Karpas-422 (cell line): Measurements from ENCODE around the gene NFATC1. TPM values are rescaled to one million over a fixed set of nuclear protein-coding genes. Genes with fewer than 3 reads are reported as not detected.
A peak's percentile ranks its signal among the peaks of the same experiment; 100 is the strongest.

Experiments
- DNase-seq: peaks from one replicate; pipeline ENCODE4 v3.0.0-alpha.2; 2015
- H2AFZ ChIP-seq: fragments of 200-600 bp; sonication (generic); 2 replicates; pipeline ENCODE4 v1.6.1; 2014; ENCODE audit warnings: antibody characterized with exemption, low read length, mixed read lengths
- H3K27ac ChIP-seq: fragments of 200-600 bp; sonication (generic); 2 replicates; pipeline ENCODE4 v1.5.1; 2014; ENCODE audit warnings: mild to moderate bottlenecking, low read length, moderate library complexity
- H3K27me3 ChIP-seq: fragments of 200-600 bp; sonication (generic); 2 replicates; pipeline ENCODE4 v1.6.1; 2014; ENCODE audit warnings: low read length, mixed read lengths
- H3K36me3 ChIP-seq: fragments of 200-600 bp; sonication (generic); 2 replicates; pipeline ENCODE4 v1.6.1; 2014; ENCODE audit warnings: low read length, mixed read lengths; ENCODE audit not compliant: insufficient read depth
- H3K4me1 ChIP-seq: fragments of 200-600 bp; sonication (generic); 2 replicates; pipeline ENCODE4 v1.6.1; 2014; ENCODE audit warnings: mild to moderate bottlenecking, low read length, mixed read lengths
- H3K4me2 ChIP-seq: fragments of 200-600 bp; sonication (generic); 2 replicates; pipeline ENCODE4 v1.6.1; 2014; ENCODE audit warnings: low read length, low read depth, mild to moderate bottlenecking; ENCODE audit not compliant: poor library complexity, severe bottlenecking
- H3K4me3 ChIP-seq: fragments of 200-600 bp; sonication (generic); 2 replicates; pipeline ENCODE4 v1.5.1; 2014; ENCODE audit warnings: mild to moderate bottlenecking, antibody characterized with exemption, low read length, mixed read lengths
- H3K79me2 ChIP-seq: fragments of 200-600 bp; sonication (generic); 2 replicates; pipeline ENCODE4 v1.6.1; 2014; ENCODE audit warnings: mild to moderate bottlenecking, low read length, mixed read lengths
- H3K9ac ChIP-seq: fragments of 200-600 bp; sonication (generic); 2 replicates; pipeline ENCODE4 v1.6.0; 2014; ENCODE audit warnings: low read length
- H3K9me2 ChIP-seq: fragments of 200-600 bp; sonication (generic), shearing (Covaris generic); replicated peaks from 2 replicates; pipeline ENCODE4 v1.6.0; 2014; ENCODE audit warnings: mild to moderate bottlenecking, low read length, moderate library complexity; ENCODE audit not compliant: insufficient read depth
- H3K9me3 ChIP-seq: fragments of 300-700, 200-600 bp; sonication (generic); 2 replicates; pipeline ENCODE4 v1.6.1; 2014; ENCODE audit warnings: low read length, mixed read lengths
- H4K20me1 ChIP-seq: fragments of 200-600 bp; sonication (generic); 2 replicates; pipeline ENCODE4 v1.6.1; 2014; ENCODE audit warnings: mild to moderate bottlenecking, antibody characterized with exemption, low read length, low read depth; ENCODE audit not compliant: insufficient read depth
- total RNA-seq: library from RNA; depleted of rRNA; stranded (reverse); fragments of >200 nt; shearing (Covaris generic); gene quantifications from 2 replicates; pipeline ENCODE4 v1.2.3, GENCODE V29; 2014; ENCODE audit warnings: low replicate concordance

NFATC1 gene
- total RNA-seq, 1 experiment from 2014 or later = 46.1 TPM

DNA sequence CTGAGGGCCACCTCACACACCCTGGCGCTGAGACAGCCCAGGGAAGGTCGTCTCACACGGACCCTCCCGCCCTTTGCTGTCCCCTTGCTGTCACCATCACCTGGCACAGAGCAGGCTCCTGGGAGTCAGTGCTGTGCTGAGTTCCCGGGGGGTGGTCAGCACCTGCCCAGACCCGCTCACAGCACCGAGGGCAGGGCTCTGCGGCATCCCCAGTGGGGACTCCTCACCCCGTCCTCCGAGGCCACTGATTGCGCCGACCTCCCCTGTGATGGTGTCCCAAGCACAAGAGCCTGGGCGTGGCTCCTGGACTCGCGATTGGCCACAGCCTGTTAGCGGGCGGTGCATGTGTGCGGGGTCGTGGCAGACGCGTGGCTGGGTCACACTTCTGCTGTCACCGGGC, 65.9 kb downstream of the NFATC1 start:
- no peaks in the 10 kb centered on the region for H3K9me3 ChIP-seq
- H4K20me1 ChIP-seq = no peaks in the 10 kb centered on the region
- H3K4me1 ChIP-seq = peaks cover 82% of the 10 kb centered on the region
- H3K9me2 ChIP-seq = no peaks in the 10 kb centered on the region
- peak overlapping the region; percentile 65 for H3K4me2 ChIP-seq
- peaks cover 38% of the 10 kb centered on the region for H3K79me2 ChIP-seq
- H3K27me3 ChIP-seq = no peaks in the 10 kb centered on the region
- peak overlapping the region; percentile 96 for H3K27ac ChIP-seq
- peaks cover 18% of the 10 kb centered on the region for H3K36me3 ChIP-seq
- no peak for DNase-seq
- H2AFZ ChIP-seq = no peak overlapping the region
- peak overlapping the region; percentile 46 for H3K4me3 ChIP-seq
- H3K9ac ChIP-seq = peak overlapping the region; percentile 71

GRCh38 chr18:79463424-79463960, 67.8 kb downstream of the NFATC1 start:
- no peak for DNase-seq
- H3K9me3 ChIP-seq = no peaks in the 10 kb centered on the region
- peak overlapping the region; percentile 29 for H3K9ac ChIP-seq
- H2AFZ ChIP-seq = no peak overlapping the region
- no peak overlapping the region for H3K4me2 ChIP-seq
- peaks cover 82% of the 10 kb centered on the region for H3K4me1 ChIP-seq
- H4K20me1 ChIP-seq = no peaks in the 10 kb centered on the region
- no peaks in the 10 kb centered on the region for H3K27me3 ChIP-seq
- peak overlapping the region; percentile 96 for H3K27ac ChIP-seq
- H3K9me2 ChIP-seq = no peaks in the 10 kb centered on the region
- H3K4me3 ChIP-seq = no peak overlapping the region; the same call in 1 of the 2 replicates
- H3K79me2 ChIP-seq = peaks cover 40% of the 10 kb centered on the region
- peaks cover 31% of the 10 kb centered on the region for H3K36me3 ChIP-seq

DNA sequence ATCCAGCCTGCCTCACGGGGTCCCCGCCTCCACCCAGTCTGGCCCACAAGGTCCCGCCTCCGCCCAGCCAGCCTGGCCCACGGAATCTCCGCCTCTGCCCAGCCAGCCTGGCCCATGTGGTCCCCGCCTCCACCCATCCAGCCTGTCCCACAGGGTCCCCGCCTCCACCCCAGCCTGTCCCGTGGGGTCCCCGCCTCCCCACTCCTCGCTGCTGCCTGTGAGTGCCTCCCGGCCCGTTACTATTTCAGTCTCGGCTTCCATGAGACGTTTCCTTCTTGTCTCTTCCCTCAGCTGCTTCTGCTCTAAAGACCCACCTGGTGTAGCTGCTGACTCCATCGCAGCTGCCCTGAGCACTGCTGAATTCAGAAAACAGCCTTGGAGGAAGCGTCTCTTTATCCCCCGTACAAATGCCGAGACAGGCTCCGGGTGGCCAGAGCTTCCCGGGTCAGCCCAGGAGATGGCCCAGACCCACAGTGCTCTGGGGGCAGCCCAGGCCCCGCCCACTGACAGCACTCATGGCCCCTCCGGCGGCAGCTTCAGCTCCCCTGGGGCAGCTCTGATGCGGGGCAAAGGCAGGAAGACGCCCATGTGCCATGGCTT, 69.8 kb downstream of the NFATC1 start:
- H2AFZ ChIP-seq = peak overlapping the region; percentile 1; the same call in 1 of the 2 replicates
- DNase-seq = peak; percentile 94
- peak overlapping the region; percentile 96 for H3K27ac ChIP-seq
- H3K27me3 ChIP-seq = no peaks in the 10 kb centered on the region
- peaks cover 42% of the 10 kb centered on the region for H3K79me2 ChIP-seq
- H3K4me2 ChIP-seq = peak overlapping the region; percentile 73
- no peaks in the 10 kb centered on the region for H3K9me2 ChIP-seq
- H3K9me3 ChIP-seq = no peaks in the 10 kb centered on the region
- peaks cover 36% of the 10 kb centered on the region for H3K36me3 ChIP-seq
- peak overlapping the region; percentile 66 for H3K4me3 ChIP-seq
- peak overlapping the region; percentile 77 for H3K9ac ChIP-seq
- H3K4me1 ChIP-seq = peaks cover 62% of the 10 kb centered on the region
- no peaks in the 10 kb centered on the region for H4K20me1 ChIP-seq

- Histone ChIP-seq H3K79me2 (peaks cover 34% of the 10 kb centered on the region), H3K4me2 (peak overlapping the region; percentile 73), H3K9ac (peak overlapping the region; percentile 77), H3K4me3 (no peak overlapping the region), H3K9me3 (no peaks in the 10 kb centered on the region), H3K4me1 (peaks cover 51% of the 10 kb centered on the region), H3K36me3 (peaks cover 29% of the 10 kb centered on the region), H2AFZ (no peak overlapping the region), H4K20me1 (no peaks in the 10 kb centered on the region), H3K9me2 (no peaks in the 10 kb centered on the region), H3K27me3 (no peaks in the 10 kb centered on the region), H3K27ac (peak overlapping the region; percentile 96)
- no peak for DNase-seq
Observed at GRCh38 chr18:79466591-79466990, 70.9 kb downstream of the NFATC1 start.

- Histone ChIP-seq H3K9me3 (no peaks in the 10 kb centered on the region), H3K79me2 (peaks cover 28% of the 10 kb centered on the region), H3K9ac (no peak overlapping the region), H3K4me1 (peaks cover 45% of the 10 kb centered on the region), H3K27me3 (no peaks in the 10 kb centered on the region), H2AFZ (no peak overlapping the region), H3K4me2 (no peak overlapping the region), H3K27ac (no peak overlapping the region), H3K9me2 (no peaks in the 10 kb centered on the region), H3K4me3 (no peak overlapping the region), H3K36me3 (peaks cover 24% of the 10 kb centered on the region; the same call in 1 of the 2 replicates), H4K20me1 (no peaks in the 10 kb centered on the region)
- DNase-seq = no peak
Observed at GRCh38 chr18:79467126-79467525, 71.4 kb downstream of the NFATC1 start.

DNA sequence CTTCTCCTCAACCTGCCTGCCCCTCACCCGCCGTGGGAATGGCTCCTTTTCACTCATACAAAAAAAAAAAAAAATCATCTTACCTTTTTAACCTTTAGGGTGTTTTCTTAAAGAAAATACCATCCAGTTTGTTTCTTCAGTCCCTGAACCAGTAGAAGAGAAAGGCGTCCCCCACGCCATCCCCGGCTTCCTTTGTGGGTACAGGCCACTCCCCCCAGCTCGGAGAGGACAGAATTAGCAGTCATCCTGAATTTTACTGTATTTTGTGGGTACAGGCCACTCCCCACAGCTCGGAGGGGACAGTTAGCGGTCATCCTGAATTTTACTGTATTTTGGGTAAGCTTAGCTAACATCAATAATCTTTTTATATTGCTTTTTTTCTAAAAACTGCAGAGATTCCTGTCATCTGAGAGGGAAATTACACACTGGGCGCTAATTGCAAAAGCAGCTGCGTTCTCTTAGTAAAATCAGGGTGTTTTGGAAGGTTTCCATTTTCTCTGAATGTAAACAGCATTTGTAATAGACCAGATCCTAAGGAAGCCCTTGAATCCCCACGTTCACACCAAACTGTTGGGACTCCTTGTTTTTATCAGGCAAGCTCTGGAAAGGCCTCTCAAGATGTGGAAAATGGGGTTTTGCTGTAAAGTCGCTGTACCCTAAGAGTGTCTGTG, 72.5 kb downstream of the NFATC1 start:
- Histone ChIP-seq H3K79me2 (peaks cover 17% of the 10 kb centered on the region), H3K27ac (no peak overlapping the region), H2AFZ (no peak overlapping the region), H3K4me2 (no peak overlapping the region), H3K27me3 (no peaks in the 10 kb centered on the region), H4K20me1 (no peaks in the 10 kb centered on the region), H3K9ac (no peak overlapping the region), H3K4me1 (peaks cover 34% of the 10 kb centered on the region), H3K4me3 (no peak overlapping the region), H3K9me2 (no peaks in the 10 kb centered on the region), H3K36me3 (peaks cover 26% of the 10 kb centered on the region; the same call in 1 of the 2 replicates), H3K9me3 (no peaks in the 10 kb centered on the region)
- DNase-seq = no peak

DNA sequence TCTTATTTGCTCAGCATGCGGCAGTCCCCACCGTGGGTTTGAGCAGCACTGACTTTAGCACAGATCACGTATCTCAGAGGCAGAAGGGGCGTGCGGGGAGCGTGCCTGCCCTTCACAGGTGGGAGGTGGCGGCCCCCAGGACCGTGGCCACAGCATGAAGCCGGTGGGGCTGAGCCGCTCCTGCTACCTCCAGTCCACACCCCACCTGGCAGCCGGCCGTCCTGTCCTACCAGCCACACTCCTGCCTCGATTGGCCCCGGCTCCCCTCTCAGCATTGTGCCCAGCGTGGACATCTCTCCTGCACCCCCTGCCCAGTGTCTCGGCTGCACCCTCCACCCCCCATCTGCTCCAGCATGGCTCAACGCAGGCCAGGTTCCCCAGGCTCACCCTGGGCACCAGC, 73.6 kb downstream of the NFATC1 start:
- no peaks in the 10 kb centered on the region for H4K20me1 ChIP-seq
- peaks cover 10% of the 10 kb centered on the region; the same call in 1 of the 2 replicates for H3K79me2 ChIP-seq

GRCh38 chr18:79469751-79470505, 74.2 kb downstream of the NFATC1 start:
- H3K27me3 ChIP-seq = no peaks in the 10 kb centered on the region
- H3K4me1 ChIP-seq = peaks cover 18% of the 10 kb centered on the region
- no peak overlapping the region for H3K9ac ChIP-seq
- H2AFZ ChIP-seq = no peak overlapping the region
- H4K20me1 ChIP-seq = no peaks in the 10 kb centered on the region
- no peak for DNase-seq
- H3K4me2 ChIP-seq = no peak overlapping the region
- H3K36me3 ChIP-seq = peaks cover 26% of the 10 kb centered on the region; the same call in 1 of the 2 replicates
- no peaks in the 10 kb centered on the region for H3K9me2 ChIP-seq
- no peak overlapping the region for H3K4me3 ChIP-seq
- no peaks in the 10 kb centered on the region for H3K9me3 ChIP-seq
- peaks cover 10% of the 10 kb centered on the region; the same call in 1 of the 2 replicates for H3K79me2 ChIP-seq
- H3K27ac ChIP-seq = no peak overlapping the region

More for the DNA sequence above, 73.6 kb downstream of the NFATC1 start:
- H3K9me3 ChIP-seq = no peaks in the 10 kb centered on the region
- no peak overlapping the region for H3K27ac ChIP-seq
- H3K4me3 ChIP-seq = no peak overlapping the region
- H3K9ac ChIP-seq = no peak overlapping the region
- H3K4me1 ChIP-seq = peaks cover 24% of the 10 kb centered on the region
- H3K36me3 ChIP-seq = peaks cover 26% of the 10 kb centered on the region; the same call in 1 of the 2 replicates
- no peak overlapping the region for H2AFZ ChIP-seq
- no peak overlapping the region for H3K4me2 ChIP-seq
- no peaks in the 10 kb centered on the region for H3K27me3 ChIP-seq
- DNase-seq = no peak
- H3K9me2 ChIP-seq = no peaks in the 10 kb centered on the region
